HG03575 (cell line): ENCODE results near the gene WEE2.

Experiments used
- ATAC-seq: cut with Tn5 transposase; IDR thresholded peaks from one replicate; pipeline ENCODE4 v1.9.1; 2021; ENCODE audit not compliant: unreplicated experiment, insufficient number of reproducible peaks, low FRiP score; ENCODE audit errors: extremely low read depth

The WEE2 gene

DNA sequence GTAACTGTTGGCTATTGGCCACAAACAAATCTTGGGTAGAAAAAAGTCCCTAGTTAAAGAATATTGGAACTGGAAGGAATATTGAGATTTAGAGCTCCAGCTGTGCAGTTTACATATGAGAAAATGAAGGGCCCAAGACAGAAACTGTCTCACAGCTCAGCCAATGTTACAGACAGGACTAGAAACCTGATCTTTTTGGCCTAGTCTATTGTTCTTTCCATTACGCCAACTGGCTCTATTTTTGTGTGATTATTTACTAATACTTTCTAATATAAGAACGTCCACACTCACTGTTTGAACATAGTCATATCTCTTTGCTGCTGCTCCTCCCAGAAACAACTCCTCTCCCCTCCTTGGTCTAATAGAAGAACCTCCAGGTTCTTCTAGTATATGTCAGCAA is 1.2 kb downstream of the WEE2 start:
- ATAC-seq, result no peak

DNA sequence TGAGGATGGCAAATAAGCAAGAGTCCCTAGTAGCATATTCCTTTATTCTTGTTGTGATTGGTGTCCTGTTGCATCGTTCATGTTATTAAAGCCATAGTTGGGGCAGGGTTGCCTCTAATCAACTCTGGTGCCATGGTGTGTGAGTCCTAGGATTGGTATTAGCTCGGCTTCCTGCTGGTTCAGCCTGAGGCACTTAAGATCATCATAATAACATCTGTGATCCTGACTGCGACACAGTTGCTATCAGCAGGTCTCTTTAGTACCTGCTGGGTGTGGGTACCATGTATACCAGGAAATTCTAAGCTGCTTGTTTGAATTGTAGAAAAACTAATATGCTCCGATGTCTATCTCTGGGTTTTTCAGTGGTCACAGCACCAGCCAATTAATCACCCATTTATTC is 1.6 kb downstream of the WEE2 start:
- no peak for ATAC-seq

DNA sequence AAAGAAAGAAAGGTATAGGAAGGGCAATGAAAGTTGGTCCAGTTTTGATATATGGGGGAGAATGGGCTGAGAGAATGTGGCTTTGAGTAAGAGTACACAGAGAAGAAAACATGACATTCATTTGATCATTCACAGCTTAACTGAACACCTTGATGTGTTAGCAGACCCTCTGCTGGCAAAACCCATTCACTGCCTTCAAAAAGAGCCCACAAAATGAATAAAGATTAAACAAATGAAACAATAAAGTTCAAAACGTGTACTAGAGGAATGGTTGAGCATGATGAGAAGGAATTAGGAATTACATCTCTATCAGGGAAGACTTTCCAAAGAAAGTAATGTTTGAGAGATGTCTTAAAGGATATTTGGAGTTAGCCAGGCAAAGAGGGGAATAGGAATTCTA is 2.1 kb downstream of the WEE2 start:
- no peak for ATAC-seq

DNA sequence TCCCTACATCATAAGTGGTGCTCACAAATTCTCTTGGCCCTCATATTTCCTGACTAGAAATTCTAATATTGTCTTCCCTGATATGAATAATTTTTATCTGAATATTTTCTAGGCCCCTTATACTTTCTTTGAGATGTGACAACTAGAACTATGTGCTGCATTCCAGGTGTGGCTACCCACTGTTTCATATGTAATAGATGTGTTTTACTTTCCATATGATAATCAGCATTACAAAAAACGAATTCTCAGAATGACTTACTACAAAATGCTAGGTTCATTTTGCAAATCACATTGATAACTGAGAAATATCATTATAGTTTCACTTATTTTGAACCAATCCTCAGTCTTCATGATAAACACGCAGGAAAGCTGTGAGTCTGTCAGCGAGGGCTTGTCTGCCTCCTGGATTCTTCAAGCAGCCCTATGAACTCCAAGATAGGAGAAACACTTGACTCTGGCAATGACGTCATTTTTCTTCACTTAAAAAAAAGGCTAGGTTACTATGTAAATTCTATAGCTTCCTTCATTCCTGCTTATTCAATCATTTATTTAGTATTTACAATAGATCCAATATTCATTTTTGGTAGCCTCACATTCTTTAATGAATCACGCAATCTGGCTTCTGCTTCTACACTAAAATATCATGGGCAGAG is 4.6 kb downstream of the WEE2 start:
- ATAC-seq, result no peak

DNA sequence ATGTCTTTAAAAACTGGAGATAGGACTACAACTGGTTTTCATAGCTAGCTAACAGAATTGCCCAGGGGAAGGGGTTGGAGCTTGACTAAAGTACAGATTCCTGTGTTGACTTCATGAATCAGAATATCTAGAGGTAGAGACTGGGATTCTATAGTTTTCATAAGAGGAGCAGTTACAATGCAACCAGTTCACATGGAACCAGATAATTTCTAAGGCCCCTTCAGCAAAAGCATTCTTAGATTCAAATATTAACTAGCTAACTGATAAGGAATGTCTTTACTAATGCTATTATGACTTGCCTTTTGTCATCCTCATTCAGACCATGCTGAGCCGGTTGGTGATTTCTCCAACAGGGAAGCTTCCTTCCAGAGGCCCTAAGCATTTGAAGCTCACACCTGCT is 5.7 kb downstream of the WEE2 start:
- ATAC-seq, result no peak

DNA sequence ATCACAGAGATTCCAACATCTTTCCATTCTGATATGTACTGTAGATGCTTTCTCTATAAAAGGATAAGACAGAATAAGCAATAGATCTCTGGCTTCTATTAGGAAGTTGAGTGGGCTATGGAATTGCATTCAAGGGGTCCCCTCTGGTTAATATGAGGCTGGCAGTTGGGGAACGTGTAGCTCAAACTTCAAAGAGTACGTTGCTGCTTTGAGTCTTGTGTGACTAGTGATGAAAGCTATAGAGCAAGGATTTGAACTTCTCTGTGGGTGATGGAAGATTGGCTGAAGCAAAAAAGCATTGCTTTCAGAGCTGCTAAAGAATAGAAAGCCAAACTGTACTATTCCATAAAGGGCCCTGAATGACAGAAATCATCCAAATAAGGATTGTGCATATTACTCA is 6.4 kb downstream of the WEE2 start:
- no peak for ATAC-seq

DNA sequence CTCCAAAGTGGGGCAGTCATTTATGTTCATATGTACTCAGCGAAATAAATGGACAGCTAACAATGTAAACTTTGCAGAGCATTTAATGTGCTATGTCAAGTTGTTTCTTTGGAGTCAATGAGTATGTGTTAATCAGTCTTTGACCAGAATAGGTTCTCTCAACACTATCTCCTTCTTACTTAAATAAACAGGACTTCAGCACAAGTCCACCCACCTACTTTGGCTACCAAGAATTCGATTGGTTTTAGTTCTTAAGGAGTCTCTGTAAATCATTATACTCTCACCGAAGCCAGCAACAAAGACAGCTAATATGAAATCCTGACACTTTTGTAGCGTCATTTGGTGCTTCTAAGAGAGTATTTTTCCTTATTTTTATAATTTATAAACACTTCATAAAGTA is 6.9 kb downstream of the WEE2 start:
- no peak for ATAC-seq

DNA sequence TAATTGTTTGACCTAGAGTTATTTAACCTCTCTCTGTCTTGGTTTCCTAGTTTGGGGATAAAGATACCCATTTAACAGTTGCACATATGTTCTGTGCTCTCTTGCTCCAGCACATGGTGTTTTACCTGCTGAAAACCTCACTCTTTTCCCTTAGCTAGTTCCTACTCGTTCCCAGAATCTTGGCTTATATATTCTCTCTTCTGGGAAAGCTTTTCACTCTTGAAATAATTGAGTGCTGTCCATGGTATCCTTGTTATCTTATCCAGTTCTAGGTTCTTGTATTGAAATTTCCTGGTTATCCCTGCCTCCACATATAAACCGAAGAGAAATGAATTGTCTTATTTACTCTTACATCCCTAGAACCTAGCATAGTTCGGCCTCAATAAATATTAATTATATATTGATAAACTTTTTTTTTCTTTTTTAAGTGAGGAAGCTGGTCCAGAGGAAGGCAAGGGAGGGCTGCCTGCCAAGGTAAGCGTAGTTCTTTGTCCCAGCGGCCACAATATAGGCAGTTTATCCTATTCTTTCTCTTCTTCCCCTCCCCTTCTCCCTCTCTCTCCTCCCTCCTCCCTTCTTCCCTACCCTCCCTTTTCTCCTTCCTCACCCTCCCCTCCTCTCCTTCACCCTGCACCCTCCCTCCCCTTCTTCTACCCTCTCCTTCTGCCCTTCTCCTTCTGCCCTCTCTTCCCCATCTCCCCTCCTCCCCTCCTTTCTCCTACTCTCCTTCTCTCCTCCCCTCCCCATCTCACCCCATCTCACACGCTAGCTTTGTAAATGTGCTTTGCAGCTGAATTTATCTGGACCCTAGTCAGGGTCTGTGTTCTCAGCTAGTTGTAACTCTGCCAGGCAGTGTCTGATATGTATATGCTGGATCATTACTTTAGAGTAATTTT is 7.9 kb downstream of the WEE2 start:
- no peak for ATAC-seq

DNA sequence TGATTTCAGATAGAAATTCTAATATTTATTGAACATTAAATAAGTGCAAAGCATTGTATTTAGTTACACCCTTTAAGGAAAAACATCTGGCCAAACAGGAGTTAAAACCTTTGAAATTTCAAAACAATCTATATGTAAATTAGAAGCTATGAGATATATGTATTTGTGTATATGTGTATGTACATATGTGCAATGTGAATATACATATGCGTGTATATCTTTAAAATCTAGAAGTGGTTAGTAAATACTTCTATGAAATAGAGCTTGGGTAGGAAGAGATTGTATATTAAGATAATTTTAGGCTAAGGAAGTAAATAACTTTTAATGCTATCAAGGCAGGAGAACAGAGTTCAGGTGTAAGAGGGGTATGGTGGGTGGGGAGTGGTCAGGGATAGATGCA is 9.3 kb downstream of the WEE2 start:
- no peak for ATAC-seq

DNA sequence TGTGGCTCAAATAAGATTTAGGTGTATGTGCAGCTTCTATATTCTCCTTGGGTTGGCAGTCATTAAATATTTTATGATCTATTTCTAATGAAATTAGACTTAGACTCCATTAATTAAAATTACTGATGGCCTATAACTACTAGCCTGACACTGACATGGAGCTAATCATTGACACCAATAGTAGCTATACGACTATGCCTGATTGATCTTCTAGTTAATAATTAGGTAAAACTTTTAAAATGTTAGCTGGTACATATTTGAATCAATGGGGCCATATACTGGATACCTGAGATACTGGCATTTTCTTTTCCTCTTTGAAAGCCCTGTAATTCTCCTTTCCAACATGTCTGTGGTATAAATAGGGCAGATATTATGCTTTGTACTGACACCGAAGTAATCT is 14.4 kb downstream of the WEE2 start:
- ATAC-seq, result no peak

DNA sequence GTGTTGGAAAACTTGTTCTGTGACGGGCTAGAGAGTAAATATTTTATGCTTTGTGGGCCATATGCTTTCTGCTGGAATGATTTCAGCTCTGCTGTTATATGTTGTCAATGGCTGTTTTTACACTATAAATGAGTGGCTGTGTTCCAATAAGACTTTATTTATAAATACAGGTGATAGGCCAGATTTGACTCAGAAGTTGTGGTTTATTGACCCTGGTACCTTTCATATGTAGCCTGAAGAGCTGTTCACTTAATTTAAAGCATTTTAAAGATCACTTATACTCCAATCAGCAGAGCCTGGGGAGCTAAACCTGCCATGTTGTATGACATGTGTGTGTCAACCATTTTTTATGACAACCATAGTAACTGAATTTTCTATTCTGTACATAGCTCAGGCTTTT is 20.9 kb downstream of the WEE2 start:
- ATAC-seq, result no peak

DNA sequence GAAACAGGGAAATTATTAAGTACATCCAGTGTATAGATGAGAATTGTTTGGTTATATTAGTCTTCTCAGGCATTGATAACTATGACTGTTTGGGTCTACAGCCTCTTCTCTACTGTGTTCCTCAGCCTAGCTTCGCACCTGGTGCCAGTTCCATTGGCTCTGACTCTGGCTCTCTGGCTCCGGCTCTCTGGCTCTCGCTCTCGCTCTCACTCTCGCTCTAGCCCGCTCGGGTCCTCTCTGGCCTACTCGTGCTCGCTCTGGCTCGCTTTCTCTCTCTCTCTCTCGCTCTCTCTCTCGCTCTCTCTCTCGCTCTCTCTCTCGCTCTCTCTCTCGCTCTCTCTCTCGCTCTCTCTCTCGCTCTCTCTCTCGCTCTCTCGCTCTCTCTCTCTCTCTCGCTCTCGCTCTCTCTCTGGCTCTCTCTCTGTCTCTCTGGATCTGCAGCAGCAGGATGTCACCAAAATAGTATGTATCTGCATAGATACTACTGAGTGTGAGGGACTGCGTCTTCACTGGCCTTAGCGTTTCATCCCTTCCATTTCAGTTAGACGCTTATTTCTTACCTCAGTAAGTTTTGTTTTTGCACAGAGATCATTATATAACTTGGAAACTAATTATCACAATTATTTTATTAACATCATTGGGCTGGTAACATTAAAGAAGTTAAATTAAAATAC is 23.5 kb downstream of the WEE2 start:
- ATAC-seq, result no peak

DNA sequence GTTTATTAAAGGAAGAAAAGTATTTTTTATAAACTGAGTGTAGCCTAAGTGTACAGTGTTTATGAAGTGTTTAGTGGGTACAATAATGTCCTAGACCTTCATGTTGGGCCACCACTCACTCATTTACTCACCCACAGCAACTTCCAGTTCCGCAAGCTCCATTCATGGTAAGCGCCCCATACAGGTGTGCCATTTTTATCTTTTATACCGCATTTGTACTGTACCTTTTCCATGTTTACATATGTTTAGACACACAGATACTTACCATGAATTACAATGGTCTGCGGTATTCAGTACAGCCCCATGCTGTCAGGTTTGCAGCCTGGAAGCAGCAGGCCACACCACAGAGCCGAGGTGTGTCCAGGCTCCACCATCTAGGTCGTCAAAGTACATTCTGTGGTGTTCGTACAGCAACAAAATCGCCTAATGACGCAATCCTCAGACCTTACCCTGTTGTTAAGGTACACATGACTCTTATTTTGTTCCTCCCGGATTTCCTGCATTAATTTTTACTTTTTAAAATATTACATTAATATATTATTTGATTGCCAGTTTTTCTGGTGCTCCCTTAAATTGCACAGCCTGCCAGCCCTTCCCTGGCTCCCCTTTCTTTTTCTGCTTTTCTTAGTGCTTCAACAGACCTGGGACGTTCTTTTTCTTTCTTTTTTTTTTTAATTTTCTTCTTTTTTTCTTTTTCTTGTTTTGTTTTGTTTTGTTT is 29.1 kb downstream of the WEE2 start:
- ATAC-seq, result no peak

DNA sequence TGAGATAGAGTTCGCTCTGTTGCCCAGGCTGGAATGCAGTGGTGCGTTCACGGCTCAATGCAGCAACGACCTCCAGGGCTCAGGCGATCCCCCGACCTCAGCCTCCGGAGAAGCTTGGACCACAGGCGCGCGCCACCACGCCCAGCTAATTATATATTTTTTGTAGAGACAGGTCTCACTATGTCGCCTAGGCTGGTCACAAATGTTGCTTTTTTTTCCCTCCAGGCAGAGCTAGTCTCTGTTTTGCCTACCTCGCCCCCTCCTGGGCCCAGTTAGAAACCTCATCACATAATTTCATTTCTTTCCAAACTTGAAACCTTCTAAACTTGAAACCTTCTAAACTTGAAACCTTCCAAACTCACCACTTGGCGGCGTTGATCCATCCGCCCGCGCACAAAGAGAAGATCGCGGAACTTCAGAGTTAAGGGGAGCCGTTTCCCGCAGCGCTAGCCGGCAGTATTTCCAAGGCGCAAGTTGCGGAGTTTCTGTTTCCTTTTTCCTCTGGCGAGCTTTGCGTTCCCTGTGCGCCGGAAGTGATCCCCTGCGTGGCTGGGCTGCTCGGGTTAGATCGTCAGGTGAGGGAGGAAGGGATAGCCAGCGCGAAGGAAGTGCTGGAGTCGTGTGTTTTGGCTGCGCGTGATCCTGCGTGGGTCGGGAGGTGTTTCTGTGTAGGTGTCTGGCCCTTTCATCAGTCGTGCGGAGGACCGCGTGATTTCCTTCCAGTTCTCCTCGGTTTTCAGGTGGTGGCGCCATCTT is 29.9 kb downstream of the WEE2 start, which contains the start of gene SSBP1:
Gene SSBP1, plus strand, starts transcription at position 523 of the 756 bp plus-strand sequence. CDS start 809 bp downstream, outside the sequence.
- peak; percentile 82 for ATAC-seq

DNA sequence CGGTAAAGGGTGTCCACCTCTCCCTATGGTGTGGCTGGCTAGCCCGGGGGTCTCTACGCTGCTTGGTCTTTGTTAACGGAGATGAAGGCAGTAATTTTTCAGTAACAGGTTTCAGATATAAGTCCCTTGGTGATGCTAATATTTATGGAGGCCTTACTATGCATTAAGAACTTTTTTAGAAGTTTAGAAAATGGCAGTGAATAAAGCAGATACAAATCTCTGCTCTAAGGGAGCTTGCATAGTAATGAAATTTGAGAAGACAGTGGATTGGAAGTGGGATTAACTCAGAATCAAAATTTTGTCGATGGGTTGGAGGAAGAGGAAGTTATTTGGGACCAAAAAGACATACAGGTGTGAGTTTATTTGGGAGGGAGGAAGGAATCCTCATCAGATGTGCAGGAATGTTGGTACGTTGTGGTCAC is 30.4 kb downstream of the WEE2 start:
- no peak for ATAC-seq

DNA sequence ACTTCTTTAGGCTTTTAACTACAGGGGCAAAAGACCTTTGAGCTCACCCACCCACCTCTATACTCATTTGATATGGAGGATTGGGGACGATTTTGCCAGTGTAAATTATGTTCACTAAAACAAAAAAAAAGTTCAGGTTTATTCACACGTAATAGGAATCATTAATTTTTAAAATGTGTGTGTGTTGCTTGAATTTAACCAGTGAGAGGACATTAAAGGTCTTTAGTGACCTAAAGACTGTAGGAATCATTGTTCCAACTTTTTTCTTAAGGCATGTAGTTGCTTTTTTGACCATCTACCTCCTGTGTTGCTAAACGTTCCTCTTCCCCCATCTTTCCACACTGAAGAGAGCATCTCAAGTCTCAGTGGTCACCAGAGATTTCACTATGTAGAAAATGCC is 31.1 kb downstream of the WEE2 start:
- no peak for ATAC-seq

DNA sequence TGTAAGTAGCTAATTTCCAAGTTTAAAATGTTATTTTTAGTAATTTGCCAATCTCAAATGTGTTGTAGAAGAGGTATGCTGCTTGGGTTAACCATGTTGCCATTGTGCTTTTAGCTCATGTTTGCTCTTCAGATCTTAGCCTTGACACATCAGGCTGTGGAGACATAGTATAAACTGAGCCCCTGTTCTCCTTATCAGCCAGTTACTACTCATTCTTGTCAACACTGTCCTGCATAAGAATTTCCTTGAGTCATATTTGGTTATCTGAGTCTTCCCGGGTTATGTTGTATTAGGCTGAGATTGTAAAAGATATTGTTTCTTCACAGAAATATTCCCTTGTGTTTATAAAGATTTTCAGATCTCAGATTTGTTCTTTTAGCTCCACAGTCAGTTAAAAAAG is 34.1 kb downstream of the WEE2 start:
- ATAC-seq, result no peak

DNA sequence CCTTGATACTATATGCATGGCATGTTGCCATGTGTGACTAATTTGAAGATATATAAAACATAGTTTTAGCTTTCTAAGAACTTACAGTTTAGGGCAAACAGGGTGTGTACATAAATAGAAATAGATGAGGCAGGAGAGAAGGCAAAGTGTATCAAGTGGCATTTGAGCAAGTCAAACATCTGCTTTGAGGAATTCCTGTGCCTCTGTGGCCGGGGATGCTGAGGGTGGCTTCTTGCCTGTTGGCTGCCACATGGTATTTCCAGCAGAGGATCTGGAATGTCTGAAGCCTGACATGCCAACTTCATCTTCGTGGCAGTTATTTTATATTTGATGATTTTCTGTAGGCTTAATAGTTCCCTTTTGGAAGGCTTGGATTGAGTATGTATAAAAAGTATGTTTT is 36.0 kb downstream of the WEE2 start:
- ATAC-seq, result no peak

DNA sequence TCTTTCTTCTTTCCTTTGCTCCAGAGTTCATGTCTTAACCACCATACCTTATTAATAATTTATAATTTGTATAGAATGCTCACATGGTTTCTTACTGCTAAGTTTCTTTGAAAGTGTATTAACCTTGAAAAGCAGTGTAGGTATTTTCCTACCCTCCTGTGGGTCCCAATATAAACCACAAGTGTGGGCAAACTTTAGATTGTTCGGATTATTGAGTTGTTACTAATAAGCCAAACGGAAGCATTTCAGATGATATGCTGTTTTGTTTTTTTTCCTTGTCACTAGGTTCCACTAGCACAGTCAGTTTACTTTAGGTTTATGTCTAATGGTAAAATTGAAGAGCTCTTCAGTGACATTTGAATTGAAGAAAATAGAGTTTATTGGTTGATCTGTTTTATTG is 40.2 kb downstream of the WEE2 start:
- ATAC-seq, result no peak
